Panc1 (cell line): ENCODE results near the gene SERPIND1.
A peak's percentile ranks its signal among the peaks of the same experiment; 100 is the strongest.

Source experiments
- TF ChIP-seq, protein P1 (sequence below), 2 experiments: IDR thresholded peaks; 2 replicates each; pipeline ENCODE4 v1.6.1; 2011 to 2012; ENCODE audit warnings: low read depth in 2 of 2, control low read depth in 1 of 2, low read length in 1 of 2, mild to moderate bottlenecking in 1 of 2, moderate library complexity in 1 of 2; ENCODE audit not compliant: insufficient read depth in 1 of 2
- TF ChIP-seq, protein P2 (sequence below): fragments of 450-650 bp; IDR thresholded peaks from 2 replicates; pipeline ENCODE4 v1.5.1; 2017; ENCODE audit warnings: mild to moderate bottlenecking

DNA sequence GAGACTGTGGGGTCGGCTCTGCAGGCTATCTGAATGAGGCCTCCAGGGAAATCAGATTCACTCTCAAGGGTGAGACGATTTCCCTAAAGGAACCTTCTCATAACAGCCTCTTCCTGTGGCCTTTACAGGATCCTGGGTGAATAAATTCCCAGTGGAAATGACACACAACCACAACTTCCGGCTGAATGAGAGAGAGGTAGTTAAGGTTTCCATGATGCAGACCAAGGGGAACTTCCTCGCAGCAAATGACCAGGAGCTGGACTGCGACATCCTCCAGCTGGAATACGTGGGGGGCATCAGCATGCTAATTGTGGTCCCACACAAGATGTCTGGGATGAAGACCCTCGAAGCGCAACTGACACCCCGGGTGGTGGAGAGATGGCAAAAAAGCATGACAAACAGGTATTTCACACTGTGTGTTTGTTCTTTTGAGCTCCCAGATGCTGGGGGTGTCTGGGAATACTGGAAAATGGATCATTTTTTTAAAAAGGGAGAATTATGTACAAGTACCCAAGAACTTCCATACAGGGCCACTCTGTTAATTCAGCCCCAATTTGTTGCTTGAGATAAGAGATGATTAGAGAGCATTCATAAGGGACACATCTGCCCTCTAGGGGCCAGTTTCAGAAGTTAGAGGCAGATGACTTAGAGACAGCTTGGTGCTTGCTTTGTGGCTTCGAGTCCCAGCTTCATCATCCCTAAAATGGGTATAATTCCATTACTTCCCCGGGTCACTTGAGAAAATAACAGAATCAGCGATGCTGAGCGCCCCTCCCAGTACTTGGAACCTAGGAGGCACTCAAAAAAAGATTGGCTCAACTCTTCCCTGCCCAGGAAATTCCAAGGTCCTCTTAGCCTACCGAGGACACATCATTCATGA is 10.2 kb downstream of the SERPIND1 start:
- TF ChIP-seq, protein P1, sequence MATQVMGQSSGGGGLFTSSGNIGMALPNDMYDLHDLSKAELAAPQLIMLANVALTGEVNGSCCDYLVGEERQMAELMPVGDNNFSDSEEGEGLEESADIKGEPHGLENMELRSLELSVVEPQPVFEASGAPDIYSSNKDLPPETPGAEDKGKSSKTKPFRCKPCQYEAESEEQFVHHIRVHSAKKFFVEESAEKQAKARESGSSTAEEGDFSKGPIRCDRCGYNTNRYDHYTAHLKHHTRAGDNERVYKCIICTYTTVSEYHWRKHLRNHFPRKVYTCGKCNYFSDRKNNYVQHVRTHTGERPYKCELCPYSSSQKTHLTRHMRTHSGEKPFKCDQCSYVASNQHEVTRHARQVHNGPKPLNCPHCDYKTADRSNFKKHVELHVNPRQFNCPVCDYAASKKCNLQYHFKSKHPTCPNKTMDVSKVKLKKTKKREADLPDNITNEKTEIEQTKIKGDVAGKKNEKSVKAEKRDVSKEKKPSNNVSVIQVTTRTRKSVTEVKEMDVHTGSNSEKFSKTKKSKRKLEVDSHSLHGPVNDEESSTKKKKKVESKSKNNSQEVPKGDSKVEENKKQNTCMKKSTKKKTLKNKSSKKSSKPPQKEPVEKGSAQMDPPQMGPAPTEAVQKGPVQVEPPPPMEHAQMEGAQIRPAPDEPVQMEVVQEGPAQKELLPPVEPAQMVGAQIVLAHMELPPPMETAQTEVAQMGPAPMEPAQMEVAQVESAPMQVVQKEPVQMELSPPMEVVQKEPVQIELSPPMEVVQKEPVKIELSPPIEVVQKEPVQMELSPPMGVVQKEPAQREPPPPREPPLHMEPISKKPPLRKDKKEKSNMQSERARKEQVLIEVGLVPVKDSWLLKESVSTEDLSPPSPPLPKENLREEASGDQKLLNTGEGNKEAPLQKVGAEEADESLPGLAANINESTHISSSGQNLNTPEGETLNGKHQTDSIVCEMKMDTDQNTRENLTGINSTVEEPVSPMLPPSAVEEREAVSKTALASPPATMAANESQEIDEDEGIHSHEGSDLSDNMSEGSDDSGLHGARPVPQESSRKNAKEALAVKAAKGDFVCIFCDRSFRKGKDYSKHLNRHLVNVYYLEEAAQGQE (IDR thresholded peaks at IDR 0.05; ENCODE audit: insufficient read depth in 1 of 2, low read depth in 2 of 2, low read length in 1 of 2), result no peak
- TF ChIP-seq, protein P2, sequence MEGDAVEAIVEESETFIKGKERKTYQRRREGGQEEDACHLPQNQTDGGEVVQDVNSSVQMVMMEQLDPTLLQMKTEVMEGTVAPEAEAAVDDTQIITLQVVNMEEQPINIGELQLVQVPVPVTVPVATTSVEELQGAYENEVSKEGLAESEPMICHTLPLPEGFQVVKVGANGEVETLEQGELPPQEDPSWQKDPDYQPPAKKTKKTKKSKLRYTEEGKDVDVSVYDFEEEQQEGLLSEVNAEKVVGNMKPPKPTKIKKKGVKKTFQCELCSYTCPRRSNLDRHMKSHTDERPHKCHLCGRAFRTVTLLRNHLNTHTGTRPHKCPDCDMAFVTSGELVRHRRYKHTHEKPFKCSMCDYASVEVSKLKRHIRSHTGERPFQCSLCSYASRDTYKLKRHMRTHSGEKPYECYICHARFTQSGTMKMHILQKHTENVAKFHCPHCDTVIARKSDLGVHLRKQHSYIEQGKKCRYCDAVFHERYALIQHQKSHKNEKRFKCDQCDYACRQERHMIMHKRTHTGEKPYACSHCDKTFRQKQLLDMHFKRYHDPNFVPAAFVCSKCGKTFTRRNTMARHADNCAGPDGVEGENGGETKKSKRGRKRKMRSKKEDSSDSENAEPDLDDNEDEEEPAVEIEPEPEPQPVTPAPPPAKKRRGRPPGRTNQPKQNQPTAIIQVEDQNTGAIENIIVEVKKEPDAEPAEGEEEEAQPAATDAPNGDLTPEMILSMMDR, result peak; percentile 77
